GM13976 (cell line): Measurements from ENCODE around the gene PRMT2.
A peak's percentile ranks its signal among the peaks of the same experiment; 100 is the strongest.

Experiments used
- DNase-seq: peaks from one replicate; pipeline ENCODE4 v3.0.0; 2012; ENCODE audit warnings: low spot score
- CTCF ChIP-seq: IDR thresholded peaks from 2 replicates; pipeline ENCODE4 v1.5.1; 2012; ENCODE audit warnings: borderline replicate concordance, mild to moderate bottlenecking; ENCODE audit not compliant: insufficient read depth; ENCODE audit errors: extremely low read depth, missing control alignments, control extremely low read depth
- in situ Hi-C: fragments of 300-500 bp; cut with MboI; formaldehyde crosslinking; loops from one replicate; pipeline ENCODE4 v1.12.0; 2022; ENCODE audit warnings: low sequenced_read_pairs, mixed read lengths, inconsistent platforms; ENCODE audit not compliant: unreplicated experiment

PRMT2 gene

DNA sequence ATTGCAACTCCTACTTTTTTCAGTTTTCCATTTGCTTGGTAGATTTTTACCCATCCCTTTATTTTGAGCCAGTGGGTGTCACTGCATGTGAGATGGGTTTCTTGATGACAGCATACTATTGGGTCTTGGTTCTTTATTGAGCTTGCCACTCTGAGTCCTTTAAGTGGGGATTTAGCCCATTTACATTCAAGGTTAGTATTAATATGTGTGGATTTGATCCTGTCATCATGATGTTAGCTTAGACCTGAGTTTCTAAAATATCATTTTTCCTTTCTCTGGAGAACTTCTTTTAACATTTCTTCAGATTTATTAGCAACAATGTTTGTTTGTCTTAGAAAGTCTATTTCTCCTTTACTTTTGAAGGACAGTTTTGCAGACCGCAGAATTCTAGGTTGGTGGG, 18.8 kb upstream of the PRMT2 start:
- in situ Hi-C loops = no loop called here
- no peak for TF ChIP-seq CTCF
- no peak for DNase-seq

GRCh38 chr21:46617267-46618051, 18.0 kb upstream of the PRMT2 start:
- in situ Hi-C loops = no loop called here
- DNase-seq = no peak
- TF ChIP-seq CTCF = no peak

DNA sequence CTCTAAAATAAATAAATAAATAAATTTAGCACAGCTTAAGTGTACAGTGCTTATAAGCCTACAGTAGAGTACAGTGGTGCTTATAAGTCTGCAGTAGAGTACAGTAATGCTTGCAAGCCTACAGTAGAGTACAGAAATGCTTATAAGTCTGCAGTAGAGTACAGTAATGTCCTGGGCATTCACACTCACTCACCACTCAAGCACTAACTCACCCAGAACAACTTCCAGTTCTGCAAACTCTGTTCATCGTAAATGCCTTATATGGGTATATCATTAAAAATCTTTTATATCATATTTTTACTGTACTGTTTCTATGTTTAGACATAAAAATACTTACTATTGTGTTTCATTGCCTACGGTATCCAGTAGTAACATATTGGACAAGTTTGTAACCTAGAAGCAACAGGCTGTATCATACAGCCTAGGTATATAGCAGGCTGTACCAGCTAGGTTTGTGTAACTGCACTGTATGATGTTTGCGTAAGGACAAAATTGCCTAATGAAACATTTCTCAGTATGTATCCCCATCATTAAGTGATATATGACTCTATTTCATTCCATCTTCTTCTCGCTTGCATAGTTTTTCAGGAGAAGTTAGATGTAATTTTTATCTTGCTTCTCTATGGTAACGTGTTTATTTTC, 16.6 kb upstream of the PRMT2 start:
- in situ Hi-C loops = no loop called here
- no peak for DNase-seq

DNA sequence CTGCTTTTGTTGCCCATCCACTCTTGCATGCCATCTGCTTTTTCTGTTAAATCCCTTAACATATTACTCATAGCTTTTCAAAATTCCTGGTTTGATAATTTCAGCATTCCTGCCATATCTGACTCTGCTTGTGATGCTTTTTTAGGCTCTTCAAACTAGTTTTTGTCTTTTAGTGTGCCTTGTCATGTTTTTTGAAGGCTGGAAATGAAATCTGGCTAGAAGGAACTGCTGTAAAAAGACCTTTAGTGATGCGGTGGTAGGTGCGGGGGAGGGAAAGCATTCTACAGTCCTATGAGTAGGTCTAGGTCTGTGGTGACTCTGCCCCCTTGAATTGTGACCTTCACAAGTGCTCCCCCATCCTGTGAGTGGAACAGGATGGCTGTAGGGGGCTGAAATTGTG, 15.6 kb upstream of the PRMT2 start:
- in situ Hi-C loops = no loop called here
- DNase-seq = no peak
- no peak for TF ChIP-seq CTCF

More for the DNA sequence above, 16.6 kb upstream of the PRMT2 start:
- no peak for TF ChIP-seq CTCF

- no peak for TF ChIP-seq CTCF
- in situ Hi-C loops = no loop called here
- DNase-seq = peak; percentile 3
Measured at GRCh38 chr21:46620846-46621245, 14.6 kb upstream of the PRMT2 start.

- TF ChIP-seq CTCF = no peak
- peak; percentile 2 for DNase-seq
- in situ Hi-C loops = no loop called here
Measured at GRCh38 chr21:46621457-46622182, 13.9 kb upstream of the PRMT2 start.
